Measurements from ENCODE around the gene TMEM88.

DNA sequence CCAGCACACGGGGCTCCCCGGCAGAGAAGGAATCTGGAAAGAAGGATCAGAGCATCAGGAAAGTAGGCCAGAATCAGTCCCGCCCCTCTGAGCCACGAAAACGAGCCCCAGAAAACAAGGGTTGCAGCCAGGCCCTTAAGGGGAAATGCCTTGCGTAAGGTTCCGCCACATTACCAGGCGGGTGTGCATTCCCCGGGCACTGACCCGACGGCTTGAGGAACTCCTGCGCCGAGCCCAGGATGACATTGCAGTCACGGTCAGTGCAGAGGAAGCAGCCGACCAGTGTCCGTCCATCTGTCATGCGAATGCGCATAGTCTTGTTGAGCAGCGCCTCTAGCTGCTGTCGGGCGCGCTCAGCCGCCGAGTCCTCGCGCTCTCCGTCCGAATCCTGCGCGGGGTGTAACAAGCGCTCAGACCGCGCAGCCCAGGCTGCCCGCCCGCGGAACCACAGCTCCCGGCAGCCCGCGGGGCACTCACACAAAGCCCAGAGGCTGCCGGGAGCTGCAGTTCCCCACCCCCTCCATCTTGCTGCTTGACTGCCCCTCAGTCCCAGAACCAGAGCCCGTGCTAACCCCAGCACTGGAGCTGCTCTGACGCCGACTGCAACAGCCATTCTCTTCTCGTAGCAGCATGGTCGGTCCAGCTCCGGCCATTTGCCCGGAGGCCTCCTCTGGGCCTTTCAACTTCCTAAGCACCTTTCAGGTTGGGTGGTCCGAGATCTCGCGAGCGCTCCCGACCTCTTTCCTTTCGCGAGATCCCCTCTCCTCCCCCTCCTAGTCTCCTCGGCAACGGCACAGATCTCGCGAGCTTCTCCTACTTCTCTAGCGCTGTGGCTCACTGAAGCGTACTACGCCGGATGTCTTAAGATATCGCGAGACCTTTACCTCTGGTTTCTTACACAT is 2.2 kb downstream of the TMEM88 start, which contains the start of gene NAA38:
- TF ChIP-seq, protein P1, sequence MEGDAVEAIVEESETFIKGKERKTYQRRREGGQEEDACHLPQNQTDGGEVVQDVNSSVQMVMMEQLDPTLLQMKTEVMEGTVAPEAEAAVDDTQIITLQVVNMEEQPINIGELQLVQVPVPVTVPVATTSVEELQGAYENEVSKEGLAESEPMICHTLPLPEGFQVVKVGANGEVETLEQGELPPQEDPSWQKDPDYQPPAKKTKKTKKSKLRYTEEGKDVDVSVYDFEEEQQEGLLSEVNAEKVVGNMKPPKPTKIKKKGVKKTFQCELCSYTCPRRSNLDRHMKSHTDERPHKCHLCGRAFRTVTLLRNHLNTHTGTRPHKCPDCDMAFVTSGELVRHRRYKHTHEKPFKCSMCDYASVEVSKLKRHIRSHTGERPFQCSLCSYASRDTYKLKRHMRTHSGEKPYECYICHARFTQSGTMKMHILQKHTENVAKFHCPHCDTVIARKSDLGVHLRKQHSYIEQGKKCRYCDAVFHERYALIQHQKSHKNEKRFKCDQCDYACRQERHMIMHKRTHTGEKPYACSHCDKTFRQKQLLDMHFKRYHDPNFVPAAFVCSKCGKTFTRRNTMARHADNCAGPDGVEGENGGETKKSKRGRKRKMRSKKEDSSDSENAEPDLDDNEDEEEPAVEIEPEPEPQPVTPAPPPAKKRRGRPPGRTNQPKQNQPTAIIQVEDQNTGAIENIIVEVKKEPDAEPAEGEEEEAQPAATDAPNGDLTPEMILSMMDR (IDR thresholded peaks at IDR 0.05; ENCODE audit: low read depth, low read length, missing input control): peak; percentile 42
- TF ChIP-seq SP1 (IDR thresholded peaks at IDR 0.05) (peak; percentile 45), TAF1 (conservative IDR thresholded peaks at IDR 0.05) (peak; percentile 3), JUND (IDR thresholded peaks at IDR 0.05) (no peak), GABPA (IDR thresholded peaks at IDR 0.05 in 1 of 2, conservative IDR thresholded peaks at IDR 0.05 in 1 of 2) (peak in 1 of 2 donors; percentile 61), HNF4G (IDR thresholded peaks at IDR 0.05) (no peak), ATF3 (IDR thresholded peaks at IDR 0.05) (no peak), RAD21 (IDR thresholded peaks at IDR 0.05) (peak; percentile 52 to 64), EGR1 (IDR thresholded peaks at IDR 0.05; ENCODE audit: low read depth in 2 of 2) (no peak), HNF4A (conservative IDR thresholded peaks at IDR 0.05) (no peak)
- TF ChIP-seq, protein P2, sequence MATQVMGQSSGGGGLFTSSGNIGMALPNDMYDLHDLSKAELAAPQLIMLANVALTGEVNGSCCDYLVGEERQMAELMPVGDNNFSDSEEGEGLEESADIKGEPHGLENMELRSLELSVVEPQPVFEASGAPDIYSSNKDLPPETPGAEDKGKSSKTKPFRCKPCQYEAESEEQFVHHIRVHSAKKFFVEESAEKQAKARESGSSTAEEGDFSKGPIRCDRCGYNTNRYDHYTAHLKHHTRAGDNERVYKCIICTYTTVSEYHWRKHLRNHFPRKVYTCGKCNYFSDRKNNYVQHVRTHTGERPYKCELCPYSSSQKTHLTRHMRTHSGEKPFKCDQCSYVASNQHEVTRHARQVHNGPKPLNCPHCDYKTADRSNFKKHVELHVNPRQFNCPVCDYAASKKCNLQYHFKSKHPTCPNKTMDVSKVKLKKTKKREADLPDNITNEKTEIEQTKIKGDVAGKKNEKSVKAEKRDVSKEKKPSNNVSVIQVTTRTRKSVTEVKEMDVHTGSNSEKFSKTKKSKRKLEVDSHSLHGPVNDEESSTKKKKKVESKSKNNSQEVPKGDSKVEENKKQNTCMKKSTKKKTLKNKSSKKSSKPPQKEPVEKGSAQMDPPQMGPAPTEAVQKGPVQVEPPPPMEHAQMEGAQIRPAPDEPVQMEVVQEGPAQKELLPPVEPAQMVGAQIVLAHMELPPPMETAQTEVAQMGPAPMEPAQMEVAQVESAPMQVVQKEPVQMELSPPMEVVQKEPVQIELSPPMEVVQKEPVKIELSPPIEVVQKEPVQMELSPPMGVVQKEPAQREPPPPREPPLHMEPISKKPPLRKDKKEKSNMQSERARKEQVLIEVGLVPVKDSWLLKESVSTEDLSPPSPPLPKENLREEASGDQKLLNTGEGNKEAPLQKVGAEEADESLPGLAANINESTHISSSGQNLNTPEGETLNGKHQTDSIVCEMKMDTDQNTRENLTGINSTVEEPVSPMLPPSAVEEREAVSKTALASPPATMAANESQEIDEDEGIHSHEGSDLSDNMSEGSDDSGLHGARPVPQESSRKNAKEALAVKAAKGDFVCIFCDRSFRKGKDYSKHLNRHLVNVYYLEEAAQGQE (IDR thresholded peaks at IDR 0.05): peak; percentile 8
- TF ChIP-seq, protein P3, sequence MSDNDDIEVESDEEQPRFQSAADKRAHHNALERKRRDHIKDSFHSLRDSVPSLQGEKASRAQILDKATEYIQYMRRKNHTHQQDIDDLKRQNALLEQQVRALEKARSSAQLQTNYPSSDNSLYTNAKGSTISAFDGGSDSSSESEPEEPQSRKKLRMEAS (IDR thresholded peaks at IDR 0.05): no peak

All from liver (tissue), 3 donors.